GM12878 (cell line): ENCODE measurements around the gene NAT14. TPM values are rescaled to one million over a fixed set of nuclear protein-coding genes. Genes with fewer than 3 reads are reported as not detected.

Source experiments
- ATAC-seq: fragments of 200-7000 bp; cut with Tn5 transposase; 3 replicates; pipeline ENCODE4 v1.9.1; 2020; ENCODE audit warnings: mild to moderate bottlenecking, moderate library complexity
- BruUV-seq: library from RNA; stranded (reverse); fragments of 400-500 nt; replicated peaks from 2 replicates; lab custom pipeline; 2021; lab: Mats Ljungman, UMichigan
- CTCF ChIA-PET: fragments of 300-600 bp; sonication (Branson Sonifier 250); formaldehyde crosslinking; extraction: SDS; loops from one replicate; lab custom pipeline; 2021; ENCODE audit warnings: inconsistent platforms; lab: Yijun Ruan, JAX
- POLR2A ChIA-PET: fragments of 350-600 bp; formaldehyde crosslinking; extraction: SDS; loops from one replicate; lab custom pipeline; 2021; ENCODE audit warnings: inconsistent platforms; lab: Charles Lee
- RAD21 ChIA-PET: fragments of 300-600 bp; sonication (Branson Sonifier 250); formaldehyde crosslinking; loops from one replicate; lab custom pipeline; 2023; ENCODE audit warnings: antibody characterized with exemption; ENCODE audit not compliant: unreplicated experiment; lab: Charles Lee
- SMC1A ChIA-PET: fragments of 300-600 bp; sonication (Branson Sonifier 250); formaldehyde crosslinking; loops from one replicate; lab custom pipeline; 2023; ENCODE audit not compliant: unreplicated experiment, uncharacterized antibody; lab: Charles Lee
- DNase-seq: peaks from one replicate; pipeline ENCODE4 v3.0.0-alpha.2; 2011; ENCODE audit warnings: low read depth, low spot score
- FAIRE-seq: peaks from 3 replicates; lab custom pipeline; 2011; peaks lifted over from hg19 to GRCh38; lab: Jason Lieb, UNC
- H2AFZ ChIP-seq: 2 replicates; pipeline ENCODE4 v1.6.0; 2011; ENCODE audit warnings: low read depth, low read length, control low read depth; ENCODE audit not compliant: control insufficient read depth
- H3K27ac ChIP-seq: 2 replicates; pipeline ENCODE4 v1.5.1; 2011; ENCODE audit warnings: control low read depth; ENCODE audit not compliant: control insufficient read depth, insufficient read depth
- H3K27me3 ChIP-seq, 2 experiments: replicated peaks in 1 of 2; 2 replicates each; pipeline versions ENCODE4 v1.6.0 to v1.6.1; 2011; ENCODE audit warnings: low read length in 1 of 2; ENCODE audit not compliant: control insufficient read depth in 2 of 2, insufficient read depth in 2 of 2
- H3K36me3 ChIP-seq, 2 experiments: 2 replicates each; pipeline ENCODE4 v1.5.1; 2011; ENCODE audit warnings: low read length in 1 of 2; ENCODE audit not compliant: control insufficient read depth in 2 of 2, insufficient read depth in 2 of 2
- H3K4me1 ChIP-seq: 2 replicates; pipeline ENCODE4 v1.6.1; 2011; ENCODE audit warnings: mild to moderate bottlenecking, low read length, moderate library complexity, mixed read lengths; ENCODE audit not compliant: control insufficient read depth, insufficient read depth
- H3K4me2 ChIP-seq: 2 replicates; pipeline ENCODE4 v1.6.0; 2011; ENCODE audit warnings: control low read depth; ENCODE audit not compliant: control insufficient read depth, insufficient read depth
- H3K4me3 ChIP-seq: fragments of 200-600 bp; sonication (generic); 2 replicates; pipeline ENCODE4 v1.5.1; 2016
- H3K79me2 ChIP-seq: 2 replicates; pipeline ENCODE4 v1.6.0; 2011; ENCODE audit warnings: low read length; ENCODE audit not compliant: control insufficient read depth, insufficient read depth
- H3K9ac ChIP-seq: 2 replicates; pipeline ENCODE4 v1.8.0; 2011; ENCODE audit warnings: low read length, control low read depth, mixed read lengths; ENCODE audit not compliant: control insufficient read depth, insufficient read depth
- H3K9me3 ChIP-seq: replicated peaks from 3 replicates; pipeline ENCODE4 v1.5.1; 2011; ENCODE audit warnings: mild to moderate bottlenecking, low read length; ENCODE audit not compliant: control insufficient read depth, insufficient read depth
- H4K20me1 ChIP-seq: 2 replicates; pipeline ENCODE4 v1.6.0; 2011; ENCODE audit not compliant: control insufficient read depth, insufficient read depth
- BACH1 ChIP-seq: fragments of 450-650 bp; IDR thresholded peaks from 2 replicates; pipeline ENCODE4 v1.6.1; 2017; ENCODE audit warnings: mild to moderate bottlenecking, borderline replicate concordance
- CHD1 ChIP-seq: IDR thresholded peaks from 2 replicates; pipeline ENCODE4 v1.6.1; 2012; ENCODE audit warnings: low read depth, low read length, improper control_type of control experiment
- HDAC2 ChIP-seq: fragments of 200-600 bp; sonication (generic); IDR thresholded peaks from 2 replicates; pipeline ENCODE4 v1.6.1; 2017
- MYC ChIP-seq: IDR thresholded peaks from 2 replicates; pipeline ENCODE4 v1.6.1; 2011; ENCODE audit warnings: mild to moderate bottlenecking, low read length, moderate library complexity, inconsistent platforms; ENCODE audit not compliant: insufficient read depth, insufficient replicate concordance, insufficient read length, severe bottlenecking
- SIX5 ChIP-seq: IDR thresholded peaks from 2 replicates; pipeline ENCODE4 v1.6.1; 2011; ENCODE audit warnings: mild to moderate bottlenecking, low read depth, low read length, moderate library complexity; ENCODE audit not compliant: severe bottlenecking
- SRF ChIP-seq, 2 experiments: IDR thresholded peaks; 2 replicates each; pipeline ENCODE4 v1.6.1; 2011; ENCODE audit warnings: low read depth in 2 of 2, low read length in 2 of 2, mild to moderate bottlenecking in 1 of 2, moderate library complexity in 1 of 2
- STAT3 ChIP-seq: IDR thresholded peaks from 2 replicates; pipeline ENCODE4 v1.6.1; 2011; ENCODE audit warnings: low read depth, low read length, improper control_type of control experiment
- WGBS: methylation state at CpG from one replicate; pipeline ENCODE4 v1.1.6; 2016; ENCODE audit warnings: low lambda C conversion rate; ENCODE audit not compliant: insufficient replicate concordance, insufficient coverage; ENCODE audit errors: missing lambda C conversion rate; 5-methylcytosine and 5-hydroxymethylcytosine counted together
- in situ Hi-C: fragments of 300-500 bp; cut with MboI; formaldehyde crosslinking; loops from 9 replicates; pipeline ENCODE4 v1.14.3; 2018; ENCODE audit warnings: mixed read lengths
- intact Hi-C: fragments of 100-400 bp; cut with micrococcal nuclease; formaldehyde crosslinking; loops from one replicate; pipeline ENCODE4 v1.14.2; 2022; ENCODE audit not compliant: unreplicated experiment
- polyA plus RNA-seq, 11 experiments: library from polyadenylated mRNA; depleted of rRNA in 4 of 11; unstranded in 6 of 11; stranded (reverse) in 5 of 11; fragments of >200 nt; fragmentation: Nextera tagmentation in 4 of 11; fragmentation: Illumina TruSeq in 1 of 11; extraction: Ambion mirVana in 4 of 11; extraction: Trizol in 1 of 11; gene quantifications; 1 replicate in 1 of 11; 2 replicates in 10 of 11; pipeline versions ENCODE4 v1.2.1 to v1.2.3, GENCODE V29; 2011 to 2016; ENCODE audit warnings: inconsistent platforms in 2 of 11, missing spikeins in 2 of 11, low read depth in 1 of 11
- total RNA-seq, 4 experiments: library from RNA; depleted of rRNA in 3 of 4; stranded (reverse); fragments of >200 nt in 3 of 4; fragmentation: Illumina TruSeq in 1 of 4; extraction: Trizol in 1 of 4; gene quantifications; 2 replicates each; pipeline versions ENCODE4 v1.2.1 to v1.2.3, GENCODE V29; 2013 to 2021

Gene NAT14
- total and polyA plus RNA-seq, 10 of the 15 experiments (the other 5 are each of a cell fraction or from before 2014, with no cell fraction given), result 0.87 to 23.6 (median 9.7) TPM

DNA sequence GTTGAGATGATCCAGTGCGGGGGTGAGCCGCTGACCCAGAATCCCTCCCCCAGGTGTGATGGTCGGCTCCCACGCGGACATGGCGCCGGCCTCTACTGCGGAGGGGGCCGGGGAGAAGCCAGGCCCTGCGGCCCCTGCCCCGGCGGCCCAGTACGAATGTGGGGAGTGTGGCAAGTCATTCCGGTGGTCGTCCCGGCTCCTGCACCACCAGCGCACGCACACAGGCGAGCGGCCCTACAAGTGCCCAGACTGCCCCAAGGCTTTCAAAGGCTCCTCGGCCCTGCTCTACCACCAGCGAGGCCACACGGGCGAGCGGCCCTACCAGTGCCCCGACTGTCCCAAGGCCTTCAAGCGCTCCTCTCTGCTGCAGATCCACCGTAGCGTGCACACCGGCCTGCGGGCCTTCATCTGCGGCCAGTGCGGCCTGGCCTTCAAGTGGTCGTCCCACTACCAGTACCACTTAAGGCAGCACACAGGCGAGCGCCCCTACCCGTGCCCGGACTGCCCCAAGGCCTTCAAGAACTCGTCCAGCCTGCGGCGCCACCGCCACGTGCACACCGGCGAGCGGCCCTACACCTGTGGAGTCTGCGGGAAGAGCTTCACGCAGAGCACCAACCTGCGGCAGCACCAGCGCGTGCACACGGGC, 3.7 kb upstream of the NAT14 start:
- Histone ChIP-seq H3K27me3 (no peaks in the 10 kb centered on the region), H4K20me1 (no peaks in the 10 kb centered on the region), H3K36me3 (peaks cover 0 to 9% of the 10 kb centered on the region in 2 experiments; a peak in 2 of 4 replicates), H3K4me1 (peaks cover 24% of the 10 kb centered on the region), H3K9me3 (no peaks in the 10 kb centered on the region), H3K4me3 (no peak overlapping the region), H3K27ac (no peak overlapping the region), H3K79me2 (peaks cover 6% of the 10 kb centered on the region), H3K4me2 (no peak overlapping the region), H2AFZ (no peak overlapping the region), H3K9ac (no peak overlapping the region)
- BruUV-seq, result no TSS peak
- TF ChIP-seq HDAC2 (no peak), SIX5 (no peak), CHD1 (no peak), STAT3 (no peak), SRF (IDR thresholded peaks at IDR 0.05; ENCODE audit: low read depth in 2 of 2, low read length in 2 of 2) (no peak), MYC (no peak), BACH1 (no peak)
- ChIA-PET RAD21 (no interaction called here), POLR2A (no interaction called here), CTCF (no interaction called here), SMC1A (no interaction called here)
- DNase-seq (no peak), FAIRE-seq (no peak), ATAC-seq (no peak)
- in situ Hi-C loops, result no loop called here
- intact Hi-C loops, result no loop called here
- 95% methylated on average over 52 of the region's 52 CpGs for WGBS

DNA sequence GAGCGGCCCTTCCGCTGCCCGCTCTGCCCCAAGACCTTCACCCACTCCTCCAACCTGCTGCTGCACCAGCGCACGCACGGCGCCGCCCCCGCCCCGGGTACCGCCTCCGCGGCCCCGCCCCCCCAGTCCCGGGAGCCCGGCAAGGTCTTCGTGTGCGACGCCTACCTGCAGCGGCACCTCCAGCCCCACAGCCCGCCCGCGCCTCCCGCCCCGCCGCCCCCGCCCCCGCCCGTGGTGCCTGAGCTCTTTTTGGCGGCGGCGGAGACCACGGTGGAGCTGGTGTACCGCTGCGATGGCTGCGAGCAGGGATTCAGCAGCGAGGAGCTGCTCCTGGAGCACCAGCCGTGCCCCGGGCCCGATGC, 3.2 kb upstream of the NAT14 start:
- BruUV-seq, result no TSS peak
- ChIA-PET RAD21 (no interaction called here), SMC1A (no interaction called here), CTCF (no interaction called here), POLR2A (no interaction called here)
- Histone ChIP-seq H3K4me2 (no peak overlapping the region), H3K36me3 (peaks cover 0 to 9% of the 10 kb centered on the region in 2 experiments; a peak in 2 of 4 replicates), H3K4me3 (no peak overlapping the region), H2AFZ (no peak overlapping the region), H3K9ac (no peak overlapping the region), H3K27ac (no peak overlapping the region), H3K79me2 (peaks cover 6% of the 10 kb centered on the region), H4K20me1 (no peaks in the 10 kb centered on the region), H3K9me3 (no peaks in the 10 kb centered on the region), H3K27me3 (no peaks in the 10 kb centered on the region), H3K4me1 (peaks cover 24% of the 10 kb centered on the region)
- in situ Hi-C loops (no loop called here), intact Hi-C loops (no loop called here)
- WGBS, result 98% methylated on average over 20 of the region's 40 CpGs
- no peak for ATAC-seq
- DNase-seq, result no peak
- no peak for TF ChIP-seq SRF (IDR thresholded peaks at IDR 0.05; ENCODE audit: low read depth in 2 of 2, low read length in 2 of 2)
- FAIRE-seq, result no peak
